ENCODE data around the gene ITPRIP. TPM values are rescaled to one million over a fixed set of nuclear protein-coding genes. Genes with fewer than 3 reads are reported as not detected.

ITPRIP gene
- total and polyA plus RNA-seq, 2 of the 8 experiments (the other 6 are each of a cell fraction or from before 2014, with no cell fraction given) = 15.3 to 16.9 TPM

- peak overlapping the region; percentile 54; the same call in 1 of the 2 replicates for H2AK5ac ChIP-seq (ENCODE audit: low read depth, low read length)
- no peak overlapping the region for H3K9ac ChIP-seq (replicated peaks in 1 of 4; ENCODE audit: extremely low read depth in 1 of 4, low read depth in 3 of 4, low read length in 3 of 4)
- H2BK5ac ChIP-seq (ENCODE audit: low read depth, low read length) = peak overlapping the region; percentile 69; the same call in 1 of the 2 replicates
- peaks cover 34% of the 10 kb centered on the region for H3K79me1 ChIP-seq (ENCODE audit: low read depth, low read length)
- ChIA-PET POLR2A (ENCODE audit: partially characterized antibody) (interaction anchor here (0.8 to 4.9 kb wide), 6 partner anchors 11 to 22 kb away, joined by 3 to 37 read pairs (median 3); partner anchors contain the start of gene ITPRIP), CTCF (ENCODE audit: partially characterized antibody) (interaction anchor here (0.5 to 18.5 kb wide), 10 partner anchors 9 to 35 kb away, joined by 3 to 166 read pairs (median 4); partner anchors contain the start of gene CFAP58)
- H3K36me3 ChIP-seq (ENCODE audit: control insufficient read depth in 2 of 4, insufficient read depth in 4 of 4, low read length in 3 of 4) = no peaks in the 10 kb centered on the region
- no peak for TF ChIP-seq RFX5 (IDR thresholded peaks at IDR 0.05; ENCODE audit: borderline replicate concordance, low read depth, low read length)
- no peak for TF ChIP-seq MAFK (IDR thresholded peaks at IDR 0.05; ENCODE audit: low read depth, low read length)
- TF ChIP-seq CBX5 (IDR thresholded peaks at IDR 0.05; ENCODE audit: low read depth, low read length) = no peak
- TF ChIP-seq SP2 (IDR thresholded peaks at IDR 0.05; ENCODE audit: low read length) = no peak
- TF ChIP-seq CTBP2 (IDR thresholded peaks at IDR 0.05; ENCODE audit: borderline replicate concordance, insufficient read depth, insufficient read length, low read length) = no peak
- TF ChIP-seq NRF1 (IDR thresholded peaks at IDR 0.05; ENCODE audit: low read depth, low read length) = no peak
- no peak for TF ChIP-seq SP4 (IDR thresholded peaks at IDR 0.05; ENCODE audit: low read length)
- TF ChIP-seq CHD2 (IDR thresholded peaks at IDR 0.05; ENCODE audit: low read length) = no peak
- no peak for TF ChIP-seq KDM5A (IDR thresholded peaks at IDR 0.05; ENCODE audit: low read length)
- TF ChIP-seq, protein P1, sequence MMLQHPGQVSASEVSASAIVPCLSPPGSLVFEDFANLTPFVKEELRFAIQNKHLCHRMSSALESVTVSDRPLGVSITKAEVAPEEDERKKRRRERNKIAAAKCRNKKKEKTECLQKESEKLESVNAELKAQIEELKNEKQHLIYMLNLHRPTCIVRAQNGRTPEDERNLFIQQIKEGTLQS (IDR thresholded peaks at IDR 0.05; ENCODE audit: insufficient read depth, low read depth, low read length) = no peak
- no peak for FAIRE-seq
- H2AFZ ChIP-seq (ENCODE audit: low read length) = no peak overlapping the region
- H3K4me1 ChIP-seq (replicated peaks in 1 of 4; ENCODE audit: control insufficient read depth in 3 of 4, insufficient read depth in 4 of 4, low read length in 3 of 4) = peaks cover 46 to 78% (median 58%) of the 10 kb centered on the region in 4 experiments
- H2BK15ac ChIP-seq (ENCODE audit: low read length) = peak overlapping the region; percentile 74; the same call in 1 of the 2 replicates
- H3K56ac ChIP-seq (replicated peaks; ENCODE audit: insufficient read length, low read depth, low read length) = no peak overlapping the region
- H3K4me3 ChIP-seq (ENCODE audit: extremely low read depth in 1 of 4, insufficient read depth in 2 of 4, low read depth in 3 of 4, low read length in 4 of 4) = no peak overlapping the region
- H3K9me3 ChIP-seq (ENCODE audit: insufficient read depth in 2 of 2, low read depth in 1 of 2, low read length in 1 of 2) = no peaks in the 10 kb centered on the region
- no peak overlapping the region for H4K5ac ChIP-seq (ENCODE audit: insufficient read length, low read depth, low read length)
- peak overlapping the region; percentile 32; the same call in 1 of the 2 replicates for H3K18ac ChIP-seq (ENCODE audit: extremely low read depth, low read length)
- H2BK120ac ChIP-seq (replicated peaks; ENCODE audit: low read depth, low read length) = no peak overlapping the region
- H3K4me2 ChIP-seq (ENCODE audit: insufficient read depth in 1 of 2, low read depth in 2 of 2, low read length in 2 of 2) = peak overlapping the region; percentile 66 to 79; a peak in 3 of 4 replicates
- peak overlapping the region; percentile 4 for H4K91ac ChIP-seq (replicated peaks; ENCODE audit: insufficient read length, low read length)
- 0 out of 2 replicates have a peak overlapping the region, but pooled peaks have one; percentile 23 for H4K8ac ChIP-seq (ENCODE audit: extremely low read depth, insufficient read depth, low read length)
- 0 out of 2 replicates have a peak overlapping the region, but pooled peaks have one; percentile 27 for H2BK20ac ChIP-seq (ENCODE audit: low read length)
- no peak overlapping the region for H3K14ac ChIP-seq (ENCODE audit: insufficient read length)
- peaks cover 4 to 88% of the 10 kb centered on the region in 2 experiments; a peak in 3 of 4 replicates for H3K79me2 ChIP-seq (ENCODE audit: control insufficient read depth in 1 of 2, insufficient read depth in 2 of 2, low read length in 2 of 2)
- H3K23ac ChIP-seq (ENCODE audit: insufficient read length) = no peak overlapping the region
- no peaks in the 10 kb centered on the region for H3K23me2 ChIP-seq (ENCODE audit: low read depth, low read length)
- no peaks in the 10 kb centered on the region for H3K27me3 ChIP-seq (replicated peaks in 1 of 4; ENCODE audit: control insufficient read depth in 3 of 4, extremely low read depth in 1 of 4, insufficient read depth in 3 of 4, low read length in 3 of 4)
- 87% methylated on average over 9 of the region's 9 CpGs; no CpG with 5 or more reads in 1 of the 2 experiments for WGBS, 2 experiments (ENCODE audit: extremely low coverage in 1 of 2, insufficient coverage in 1 of 2, insufficient read length in 1 of 2, insufficient replicate concordance in 2 of 2, low coverage in 1 of 2, low lambda C conversion rate in 2 of 2, missing lambda C conversion rate in 1 of 2)
- DNase-seq (ENCODE audit: low read depth in 1 of 2, low spot score in 2 of 2) = no peak
- peaks cover 0 to 4% of the 10 kb centered on the region in 2 experiments for H4K20me1 ChIP-seq (replicated peaks in 1 of 2; ENCODE audit: control insufficient read depth in 1 of 2, insufficient read depth in 2 of 2, low read length in 2 of 2)
- peak overlapping the region; percentile 39; the same call in 1 of the 2 replicates for H3K27ac ChIP-seq (ENCODE audit: low read depth, low read length)
- no peak overlapping the region for H3K4ac ChIP-seq (replicated peaks; ENCODE audit: insufficient read length, low read depth, low read length)
- H2BK12ac ChIP-seq (ENCODE audit: low read depth, low read length) = peak overlapping the region; percentile 42; the same call in 1 of the 2 replicates
Measured at GRCh38 chr10:104326991-104327610, 11.2 kb downstream of the ITPRIP start.

Data from H1 (cell line).